Measurements from ENCODE around the gene ZIC4.

The ZIC4 gene

GRCh38 chr3:147351301-147351700 lies 55.0 kb downstream of the ZIC4 start:
- no peak for DNase-seq (ENCODE audit: low read depth)

- no peak for DNase-seq (ENCODE audit: low read depth)
Measured at GRCh38 chr3:147348976-147349375, 57.4 kb downstream of the ZIC4 start.

- DNase-seq (ENCODE audit: low read depth): no peak
Measured at GRCh38 chr3:147343926-147344325, 62.4 kb downstream of the ZIC4 start.

GRCh38 chr3:147341727-147342126 lies 64.6 kb downstream of the ZIC4 start:
- DNase-seq (ENCODE audit: low read depth): no peak

- DNase-seq (ENCODE audit: low read depth): no peak
Measured at GRCh38 chr3:147336543-147337278, 69.6 kb downstream of the ZIC4 start.
